Neural progenitor cell (in vitro differentiated cells): ENCODE data around the gene ZNF8. TPM values are rescaled to one million over a fixed set of nuclear protein-coding genes. Genes with fewer than 3 reads are reported as not detected.

Source experiments
- DNase-seq: peaks from one replicate; pipeline ENCODE4 v3.0.0-alpha.2; 2016; ENCODE audit warnings: low spot score
- H2AFZ ChIP-seq: fragments of 200-600 bp; sonication (generic); replicated peaks from 2 replicates; pipeline ENCODE4 v1.6.1; 2016; ENCODE audit warnings: antibody characterized with exemption
- H3F3A ChIP-seq: fragments of 200-600 bp; sonication (generic); 2 replicates; pipeline ENCODE4 v1.6.1; 2016; ENCODE audit warnings: antibody characterized with exemption, low read depth
- H3K27ac ChIP-seq: fragments of 200-600 bp; sonication (generic); 2 replicates; pipeline ENCODE4 v1.5.1; 2016; ENCODE audit warnings: mild to moderate bottlenecking
- H3K27me3 ChIP-seq: fragments of 200-600 bp; sonication (generic); 2 replicates; pipeline ENCODE4 v1.6.1; 2016; ENCODE audit warnings: mild to moderate bottlenecking, moderate library complexity
- H3K36me3 ChIP-seq: fragments of 200-600 bp; sonication (generic); 2 replicates; pipeline ENCODE4 v1.5.1; 2016
- H3K4me1 ChIP-seq: fragments of 200-600 bp; sonication (generic); 2 replicates; pipeline ENCODE4 v1.6.1; 2016; ENCODE audit warnings: mixed run types
- H3K4me2 ChIP-seq: fragments of 200-600 bp; sonication (generic); 2 replicates; pipeline ENCODE4 v1.6.1; 2016
- H3K4me3 ChIP-seq: fragments of 200-600 bp; sonication (generic); 2 replicates; pipeline ENCODE4 v1.5.1; 2016
- H3K79me2 ChIP-seq: fragments of 200-600 bp; sonication (generic); 2 replicates; pipeline ENCODE4 v1.6.1; 2016; ENCODE audit warnings: low read depth
- H3K9ac ChIP-seq: fragments of 200-600 bp; sonication (generic); 2 replicates; pipeline ENCODE4 v1.6.1; 2016
- H3K9me3 ChIP-seq: fragments of 200-600 bp; sonication (generic); 2 replicates; pipeline ENCODE4 v1.5.1; 2016; ENCODE audit warnings: low read depth
- H4K20me1 ChIP-seq: fragments of 200-600 bp; sonication (generic); 2 replicates; pipeline ENCODE4 v1.6.1; 2016; ENCODE audit warnings: low read depth
- H3K27ac Mint-ChIP-seq: 3 replicates; pipeline ENCODE4 v1.8.0; 2021; ENCODE audit warnings: mixed read lengths
- H3K27me3 Mint-ChIP-seq: 2 replicates; pipeline ENCODE4 v1.8.0; 2022; ENCODE audit warnings: low read depth, mild to moderate bottlenecking, inconsistent platforms, moderate library complexity, mixed read lengths; ENCODE audit not compliant: insufficient read depth
- H3K36me3 Mint-ChIP-seq: 3 replicates; pipeline ENCODE4 v1.8.0; 2021; ENCODE audit warnings: mixed read lengths
- H3K4me1 Mint-ChIP-seq: 3 replicates; pipeline ENCODE4 v1.8.0; 2021; ENCODE audit warnings: mixed read lengths
- H3K4me3 Mint-ChIP-seq: 3 replicates; pipeline ENCODE4 v1.8.0; 2021; ENCODE audit warnings: mild to moderate bottlenecking, moderate library complexity, mixed read lengths
- H3K9me3 Mint-ChIP-seq: 3 replicates; pipeline ENCODE4 v1.8.0; 2020; ENCODE audit warnings: mixed read lengths
- CTCF ChIP-seq: fragments of 200-600 bp; sonication (generic); IDR thresholded peaks from 2 replicates; pipeline ENCODE4 v1.5.1; 2017; ENCODE audit warnings: antibody characterized with exemption, mild to moderate bottlenecking
- EZH2 ChIP-seq: fragments of 200-600 bp; sonication (generic); IDR thresholded peaks from 2 replicates; pipeline ENCODE4 v1.6.1; 2017; ENCODE audit warnings: antibody characterized with exemption, mild to moderate bottlenecking, moderate library complexity
- EZH2phosphoT487 ChIP-seq: fragments of 200-600 bp; sonication (generic); IDR thresholded peaks from 2 replicates; pipeline ENCODE4 v1.6.1; 2017; ENCODE audit warnings: antibody characterized with exemption
- total RNA-seq: library from RNA; depleted of rRNA; stranded (reverse); fragments of >200 nt; gene quantifications from 2 replicates; pipeline ENCODE4 v1.2.3, GENCODE V29; 2015; ENCODE audit warnings: low replicate concordance

ZNF8 gene
- total RNA-seq, 1 donor from 2014 or later, result 18.6 TPM

- H3K4me2 ChIP-seq, result no peak overlapping the region
- H3K27me3 ChIP-seq, result peaks cover 8% of the 10 kb centered on the region
- H3K36me3 ChIP-seq, result peaks cover 67% of the 10 kb centered on the region
- no peak overlapping the region for H3K9ac ChIP-seq
- TF ChIP-seq EZH2 (no peak), EZH2phosphoT487 (no peak), CTCF (no peak)
- DNase-seq, result no peak
- no peaks in the 10 kb centered on the region for H3K4me1 ChIP-seq
- H3K36me3 Mint-ChIP-seq, result peaks cover 69% of the 10 kb centered on the region
- H4K20me1 ChIP-seq, result no peaks in the 10 kb centered on the region
- peaks cover 5% of the 10 kb centered on the region for H3K79me2 ChIP-seq
- peaks cover 94% of the 10 kb centered on the region for H3K9me3 Mint-ChIP-seq
- H3K4me1 Mint-ChIP-seq, result no peaks in the 10 kb centered on the region
- H3K4me3 Mint-ChIP-seq, result no peak overlapping the region
- H3K9me3 ChIP-seq, result peaks cover 74% of the 10 kb centered on the region
- H3K27me3 Mint-ChIP-seq, result peaks cover 14% of the 10 kb centered on the region
- peaks cover 42% of the 10 kb centered on the region for H3F3A ChIP-seq
- no peak overlapping the region for H3K27ac ChIP-seq
- H3K27ac Mint-ChIP-seq, result no peak overlapping the region
- H2AFZ ChIP-seq, result no peak overlapping the region
- peak overlapping the region; percentile 22 for H3K4me3 ChIP-seq
Observed at GRCh38 chr19:58261600-58261967, 17.2 kb upstream of the ZNF8 start.

- peaks cover 5% of the 10 kb centered on the region for H3K79me2 ChIP-seq
- no peaks in the 10 kb centered on the region for H3K4me1 Mint-ChIP-seq
- peaks cover 15% of the 10 kb centered on the region for H3K27me3 Mint-ChIP-seq
- peak overlapping the region; percentile 22 for H3K4me3 ChIP-seq
- H3K4me2 ChIP-seq, result no peak overlapping the region
- H4K20me1 ChIP-seq, result no peaks in the 10 kb centered on the region
- H3K27ac ChIP-seq, result no peak overlapping the region
- no peak for DNase-seq
- H3K9ac ChIP-seq, result no peak overlapping the region
- no peaks in the 10 kb centered on the region for H3K4me1 ChIP-seq
- peaks cover 69% of the 10 kb centered on the region for H3K9me3 ChIP-seq
- H3F3A ChIP-seq, result peaks cover 42% of the 10 kb centered on the region
- peaks cover 95% of the 10 kb centered on the region for H3K9me3 Mint-ChIP-seq
- TF ChIP-seq EZH2 (no peak), EZH2phosphoT487 (no peak), CTCF (no peak)
- peaks cover 66% of the 10 kb centered on the region for H3K36me3 ChIP-seq
- no peak overlapping the region for H2AFZ ChIP-seq
- H3K36me3 Mint-ChIP-seq, result peaks cover 68% of the 10 kb centered on the region
- no peak overlapping the region for H3K4me3 Mint-ChIP-seq
- H3K27ac Mint-ChIP-seq, result no peak overlapping the region
- H3K27me3 ChIP-seq, result peaks cover 8% of the 10 kb centered on the region
Observed at GRCh38 chr19:58261968-58262921, 16.5 kb upstream of the ZNF8 start.

GRCh38 chr19:58262922-58263296 lies 15.8 kb upstream of the ZNF8 start:
- Mint-ChIP-seq H3K36me3 (peaks cover 61% of the 10 kb centered on the region), H3K9me3 (peaks cover 94% of the 10 kb centered on the region), H3K27me3 (peaks cover 15% of the 10 kb centered on the region), H3K27ac (no peak overlapping the region), H3K4me1 (no peaks in the 10 kb centered on the region), H3K4me3 (no peak overlapping the region)
- Histone ChIP-seq H3K4me2 (no peak overlapping the region), H3K36me3 (peaks cover 59% of the 10 kb centered on the region), H3K79me2 (peaks cover 5% of the 10 kb centered on the region), H3K9me3 (peaks cover 65% of the 10 kb centered on the region), H4K20me1 (no peaks in the 10 kb centered on the region), H3K4me1 (no peaks in the 10 kb centered on the region), H3K27me3 (peaks cover 8% of the 10 kb centered on the region), H3K4me3 (peak overlapping the region; percentile 13), H3F3A (peaks cover 42% of the 10 kb centered on the region), H2AFZ (no peak overlapping the region), H3K9ac (no peak overlapping the region), H3K27ac (no peak overlapping the region)
- no peak for TF ChIP-seq CTCF
- no peak for TF ChIP-seq EZH2
- TF ChIP-seq EZH2phosphoT487, result no peak
- no peak for DNase-seq
